HL-60 (cell line): ENCODE measurements around the gene RBM22.

Source experiments
- DNase-seq, 2 experiments: peaks; one replicate each; pipeline ENCODE4 v3.0.0-alpha.2; 2010 to 2020; ENCODE audit warnings: low read depth in 1 of 2, low spot score in 1 of 2
- H3K27ac ChIP-seq: fragments of 250-450 bp; sonication (Bioruptor Pico); replicated peaks from 2 replicates; pipeline ENCODE4 v1.5.1; 2020; ENCODE audit warnings: mild to moderate bottlenecking, moderate library complexity
- H3K27me3 ChIP-seq: fragments of 250-450 bp; sonication (Bioruptor Pico); 2 replicates; pipeline ENCODE4 v1.5.1; 2021; ENCODE audit warnings: mild to moderate bottlenecking, moderate library complexity; ENCODE audit not compliant: insufficient read depth, poor library complexity, severe bottlenecking
- H3K4me3 ChIP-seq: replicated peaks from 2 replicates; pipeline ENCODE4 v1.5.1; 2011; ENCODE audit warnings: mild to moderate bottlenecking, control low read depth, low read length; ENCODE audit not compliant: insufficient read depth
- CTCF ChIP-seq: IDR thresholded peaks from one replicate; pipeline ENCODE4 v1.5.1; 2011; ENCODE audit warnings: low read length, control low read depth, inconsistent platforms; ENCODE audit not compliant: insufficient read depth
- GABPA ChIP-seq: IDR thresholded peaks from 2 replicates; pipeline ENCODE4 v1.6.1; 2012; ENCODE audit warnings: low read depth
- POLR2AphosphoS5 ChIP-seq: IDR thresholded peaks from 2 replicates; pipeline ENCODE4 v1.6.1; 2012; ENCODE audit warnings: low read depth
- SPI1 ChIP-seq: IDR thresholded peaks from 2 replicates; pipeline ENCODE4 v1.6.1; 2012; ENCODE audit warnings: low read depth, mild to moderate bottlenecking, borderline replicate concordance
- TF ChIP-seq, protein P1 (sequence below): IDR thresholded peaks from 2 replicates; pipeline ENCODE4 v1.6.1; 2012; ENCODE audit warnings: low read depth; ENCODE audit not compliant: insufficient replicate concordance

Gene RBM22

DNA sequence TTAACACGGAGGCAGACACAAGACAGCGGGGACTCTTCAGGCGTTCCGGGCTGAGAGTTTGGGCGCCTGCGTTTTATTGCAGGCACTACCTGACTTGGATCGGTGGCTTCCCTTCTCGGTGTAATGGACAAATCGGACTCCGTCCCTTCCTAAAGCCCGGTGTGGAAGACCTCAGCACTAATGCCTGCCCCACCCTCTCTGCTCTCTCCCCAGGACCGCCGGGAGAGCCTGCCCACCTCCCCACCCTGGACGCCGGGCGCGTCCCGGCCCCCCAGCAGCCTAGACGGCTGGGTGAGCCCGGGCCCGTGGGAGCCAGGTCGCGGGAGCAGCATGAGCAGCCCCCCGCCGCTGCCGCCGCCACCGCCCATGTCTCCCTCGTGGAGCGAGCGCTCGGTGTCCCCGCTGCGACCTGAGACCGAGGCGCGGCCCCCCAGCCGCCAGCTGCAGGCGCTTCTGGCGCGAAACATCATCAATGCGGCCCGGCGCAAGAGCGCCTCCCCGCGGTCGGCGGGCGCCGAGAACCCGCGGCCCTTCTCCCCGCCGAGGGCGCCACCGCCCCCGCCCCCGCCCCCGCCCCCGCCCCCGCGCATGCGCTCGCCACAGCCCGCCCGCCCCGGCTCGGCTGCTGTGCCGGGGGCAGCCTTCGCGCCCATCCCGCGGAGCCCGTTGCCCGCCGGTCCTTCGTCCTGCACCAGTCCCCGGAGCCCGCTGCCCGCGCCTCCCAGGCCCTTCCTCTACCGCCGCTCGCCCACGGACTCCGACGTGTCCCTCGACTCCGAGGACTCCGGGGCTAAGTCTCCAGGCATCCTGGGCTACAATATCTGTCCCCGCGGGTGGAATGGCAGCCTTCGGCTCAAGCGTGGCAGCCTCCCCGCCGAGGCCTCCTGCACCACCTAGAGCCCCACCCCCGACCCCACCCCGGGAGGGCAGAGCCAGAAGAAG, 44.4 kb downstream of the RBM22 start:
- peak; percentile 51 to 56 for DNase-seq

DNA sequence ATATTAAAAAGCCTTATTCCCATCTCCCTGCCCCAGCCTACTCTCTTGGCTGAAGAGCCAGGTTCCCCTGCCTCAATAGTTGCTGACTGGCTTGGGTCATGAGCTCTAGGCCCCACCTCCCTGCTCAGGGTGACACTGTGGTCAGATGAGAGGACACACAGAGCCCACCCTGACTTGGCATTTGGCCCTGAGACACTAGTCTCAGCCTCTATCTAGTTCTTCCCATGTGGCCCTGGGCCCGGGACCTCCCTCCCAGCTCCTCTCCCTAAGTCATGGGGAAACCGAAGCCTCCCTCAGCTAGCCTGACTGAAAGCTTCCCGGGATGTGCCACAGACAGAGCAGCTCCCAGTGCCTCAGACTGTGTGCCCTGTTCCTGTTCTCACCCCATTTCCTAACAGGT, 45.6 kb downstream of the RBM22 start:
- no peak for DNase-seq
- no peak overlapping the region for H3K4me3 ChIP-seq
- no peak for TF ChIP-seq GABPA
- TF ChIP-seq CTCF = no peak
- TF ChIP-seq, protein P1, sequence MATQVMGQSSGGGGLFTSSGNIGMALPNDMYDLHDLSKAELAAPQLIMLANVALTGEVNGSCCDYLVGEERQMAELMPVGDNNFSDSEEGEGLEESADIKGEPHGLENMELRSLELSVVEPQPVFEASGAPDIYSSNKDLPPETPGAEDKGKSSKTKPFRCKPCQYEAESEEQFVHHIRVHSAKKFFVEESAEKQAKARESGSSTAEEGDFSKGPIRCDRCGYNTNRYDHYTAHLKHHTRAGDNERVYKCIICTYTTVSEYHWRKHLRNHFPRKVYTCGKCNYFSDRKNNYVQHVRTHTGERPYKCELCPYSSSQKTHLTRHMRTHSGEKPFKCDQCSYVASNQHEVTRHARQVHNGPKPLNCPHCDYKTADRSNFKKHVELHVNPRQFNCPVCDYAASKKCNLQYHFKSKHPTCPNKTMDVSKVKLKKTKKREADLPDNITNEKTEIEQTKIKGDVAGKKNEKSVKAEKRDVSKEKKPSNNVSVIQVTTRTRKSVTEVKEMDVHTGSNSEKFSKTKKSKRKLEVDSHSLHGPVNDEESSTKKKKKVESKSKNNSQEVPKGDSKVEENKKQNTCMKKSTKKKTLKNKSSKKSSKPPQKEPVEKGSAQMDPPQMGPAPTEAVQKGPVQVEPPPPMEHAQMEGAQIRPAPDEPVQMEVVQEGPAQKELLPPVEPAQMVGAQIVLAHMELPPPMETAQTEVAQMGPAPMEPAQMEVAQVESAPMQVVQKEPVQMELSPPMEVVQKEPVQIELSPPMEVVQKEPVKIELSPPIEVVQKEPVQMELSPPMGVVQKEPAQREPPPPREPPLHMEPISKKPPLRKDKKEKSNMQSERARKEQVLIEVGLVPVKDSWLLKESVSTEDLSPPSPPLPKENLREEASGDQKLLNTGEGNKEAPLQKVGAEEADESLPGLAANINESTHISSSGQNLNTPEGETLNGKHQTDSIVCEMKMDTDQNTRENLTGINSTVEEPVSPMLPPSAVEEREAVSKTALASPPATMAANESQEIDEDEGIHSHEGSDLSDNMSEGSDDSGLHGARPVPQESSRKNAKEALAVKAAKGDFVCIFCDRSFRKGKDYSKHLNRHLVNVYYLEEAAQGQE = no peak
- no peak for TF ChIP-seq POLR2AphosphoS5
- no peak for TF ChIP-seq SPI1
- no peak overlapping the region for H3K27ac ChIP-seq
- H3K27me3 ChIP-seq = no peaks in the 10 kb centered on the region

More for the DNA sequence above, 44.4 kb downstream of the RBM22 start:
- TF ChIP-seq CTCF (peak; percentile 20), POLR2AphosphoS5 (0 out of 2 replicates have a peak, but pooled peaks have one; percentile 23), GABPA (no peak)
- peak overlapping the region; percentile 29; the same call in 1 of the 2 replicates for H3K27ac ChIP-seq
- H3K4me3 ChIP-seq = peak overlapping the region; percentile 56
- H3K27me3 ChIP-seq = no peaks in the 10 kb centered on the region

DNA sequence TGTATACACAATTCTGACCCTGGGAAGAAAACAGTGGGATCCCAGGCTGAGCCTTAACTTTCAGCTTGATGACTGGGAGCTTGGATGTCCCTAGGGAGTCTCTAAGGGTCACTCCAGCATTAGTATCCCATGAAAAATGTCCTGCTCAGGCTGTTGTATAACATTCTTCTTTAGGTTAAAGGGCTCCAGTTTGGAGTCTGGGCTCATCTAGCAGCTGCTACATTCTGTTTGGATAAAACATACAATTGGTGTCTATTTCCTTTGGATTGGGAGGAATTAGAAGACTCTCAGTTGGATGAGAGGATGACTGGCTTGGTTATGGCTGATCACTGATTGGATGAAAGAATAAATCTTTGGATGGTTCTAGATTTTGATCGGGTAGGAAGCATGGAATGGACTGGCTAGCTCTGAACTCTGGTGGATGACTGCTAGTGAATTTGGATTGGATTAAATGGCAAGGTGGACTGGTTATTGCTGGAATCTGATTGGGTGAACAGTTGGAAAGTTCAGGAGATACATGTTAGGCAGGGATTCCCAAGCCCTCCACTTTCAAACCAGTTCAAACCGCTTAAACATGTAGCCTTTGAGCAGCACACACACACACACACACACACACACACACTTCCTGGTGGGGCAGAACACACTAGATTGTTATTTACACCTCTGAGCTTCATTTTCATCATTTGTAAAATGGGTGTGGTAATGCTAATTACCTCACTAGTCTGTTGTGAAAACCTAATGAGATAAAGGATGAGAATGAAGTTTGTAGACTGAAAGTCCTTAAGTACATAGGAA, 46.9 kb downstream of the RBM22 start:
- H3K4me3 ChIP-seq = no peak overlapping the region
- DNase-seq = no peak
- TF ChIP-seq SPI1 (no peak), CTCF (no peak), GABPA (no peak), POLR2AphosphoS5 (no peak)
- TF ChIP-seq, protein P1 = no peak
- no peaks in the 10 kb centered on the region for H3K27me3 ChIP-seq
- H3K27ac ChIP-seq = no peak overlapping the region
